Measurements from ENCODE around the gene UGT1A4. TPM values are rescaled to one million over a fixed set of nuclear protein-coding genes. Genes with fewer than 3 reads are reported as not detected.

The UGT1A4 gene
- total RNA-seq, 4 donors from 2014 or later, result 7.5 to 12.9 (median 12.3) TPM; not detected in 1

DNA sequence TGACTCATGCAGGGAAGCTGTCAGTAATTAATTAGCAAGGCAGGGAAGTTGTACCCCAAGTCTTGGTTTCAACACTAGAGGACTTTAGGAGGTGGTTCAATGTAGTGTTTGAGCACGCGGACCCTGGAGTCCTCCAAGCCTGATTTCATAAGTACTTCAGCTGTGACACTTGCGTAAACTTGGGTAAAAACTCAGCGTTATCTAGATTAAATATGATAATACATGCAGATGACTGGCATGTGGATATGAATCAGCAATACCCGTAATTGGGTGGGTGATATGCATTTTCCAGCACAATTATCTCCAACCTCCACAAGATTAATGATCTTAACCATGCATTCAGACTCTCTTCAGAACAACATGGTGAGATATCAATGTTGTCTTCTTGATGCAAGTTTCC, 31.6 kb upstream of the UGT1A4 start:
- H3K4me1 ChIP-seq, result peaks cover 0 to 22% (median 0%) of the 10 kb centered on the region in 4 donors
- no peaks in the 10 kb centered on the region for H3K36me3 ChIP-seq
- H3K27ac ChIP-seq, result no peak overlapping the region
- no peak for TF ChIP-seq POLR2A (IDR thresholded peaks at IDR 0.05)
- TF ChIP-seq, protein P1, sequence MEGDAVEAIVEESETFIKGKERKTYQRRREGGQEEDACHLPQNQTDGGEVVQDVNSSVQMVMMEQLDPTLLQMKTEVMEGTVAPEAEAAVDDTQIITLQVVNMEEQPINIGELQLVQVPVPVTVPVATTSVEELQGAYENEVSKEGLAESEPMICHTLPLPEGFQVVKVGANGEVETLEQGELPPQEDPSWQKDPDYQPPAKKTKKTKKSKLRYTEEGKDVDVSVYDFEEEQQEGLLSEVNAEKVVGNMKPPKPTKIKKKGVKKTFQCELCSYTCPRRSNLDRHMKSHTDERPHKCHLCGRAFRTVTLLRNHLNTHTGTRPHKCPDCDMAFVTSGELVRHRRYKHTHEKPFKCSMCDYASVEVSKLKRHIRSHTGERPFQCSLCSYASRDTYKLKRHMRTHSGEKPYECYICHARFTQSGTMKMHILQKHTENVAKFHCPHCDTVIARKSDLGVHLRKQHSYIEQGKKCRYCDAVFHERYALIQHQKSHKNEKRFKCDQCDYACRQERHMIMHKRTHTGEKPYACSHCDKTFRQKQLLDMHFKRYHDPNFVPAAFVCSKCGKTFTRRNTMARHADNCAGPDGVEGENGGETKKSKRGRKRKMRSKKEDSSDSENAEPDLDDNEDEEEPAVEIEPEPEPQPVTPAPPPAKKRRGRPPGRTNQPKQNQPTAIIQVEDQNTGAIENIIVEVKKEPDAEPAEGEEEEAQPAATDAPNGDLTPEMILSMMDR (IDR thresholded peaks at IDR 0.05), result no peak
- no peak for DNase-seq
- H3K4me3 ChIP-seq, result no peak overlapping the region
- H3K27me3 ChIP-seq, result no peaks in the 10 kb centered on the region
- H3K9me3 ChIP-seq, result no peaks in the 10 kb centered on the region

DNA sequence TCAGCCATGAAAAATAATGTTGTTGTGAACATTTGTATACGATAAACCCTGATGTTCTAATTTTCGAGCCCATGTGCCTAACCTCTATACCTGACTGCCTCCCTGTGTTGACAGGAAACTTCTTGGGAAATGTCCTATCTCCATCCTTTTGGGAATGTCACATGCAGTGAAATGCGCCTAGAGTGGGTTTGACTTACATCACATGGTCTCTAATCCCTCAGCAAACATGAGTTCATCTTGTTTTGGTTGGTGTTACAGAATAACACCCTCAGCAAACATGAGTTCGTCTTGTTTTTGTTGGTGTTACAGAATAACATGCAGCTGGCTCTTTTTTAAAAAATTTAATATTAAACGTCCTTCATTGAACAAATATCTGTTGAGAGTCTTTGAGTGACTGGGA, 30.2 kb upstream of the UGT1A4 start:
- DNase-seq, result no peak
- no peaks in the 10 kb centered on the region for H3K36me3 ChIP-seq
- TF ChIP-seq POLR2A (IDR thresholded peaks at IDR 0.05), result no peak
- TF ChIP-seq, protein P1 (IDR thresholded peaks at IDR 0.05), result no peak
- H3K4me3 ChIP-seq, result no peak overlapping the region
- no peak overlapping the region for H3K27ac ChIP-seq
- no peaks in the 10 kb centered on the region for H3K9me3 ChIP-seq
- no peaks in the 10 kb centered on the region for H3K27me3 ChIP-seq
- H3K4me1 ChIP-seq, result peaks cover 0 to 27% (median 0%) of the 10 kb centered on the region in 4 donors

DNA sequence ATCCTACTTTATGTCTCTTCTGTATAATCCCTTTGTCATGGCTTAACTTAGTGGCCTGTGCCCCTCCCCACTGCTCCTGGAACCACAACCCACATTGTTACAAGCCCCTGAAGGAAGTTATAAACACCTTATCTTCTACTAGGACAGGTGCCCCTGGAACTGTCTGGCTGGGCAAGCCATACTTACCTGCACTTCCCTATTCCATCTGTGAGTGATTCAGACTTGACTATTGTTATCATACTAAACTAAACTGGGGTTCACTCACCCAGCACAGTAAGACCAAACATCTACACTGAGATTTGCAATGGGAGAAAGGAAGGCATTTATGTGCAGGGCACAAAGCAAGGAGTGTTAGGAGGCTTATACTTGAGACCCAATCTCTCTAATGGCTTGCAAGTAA, 29.5 kb upstream of the UGT1A4 start:
- no peak for DNase-seq
- no peak overlapping the region for H3K27ac ChIP-seq

DNA sequence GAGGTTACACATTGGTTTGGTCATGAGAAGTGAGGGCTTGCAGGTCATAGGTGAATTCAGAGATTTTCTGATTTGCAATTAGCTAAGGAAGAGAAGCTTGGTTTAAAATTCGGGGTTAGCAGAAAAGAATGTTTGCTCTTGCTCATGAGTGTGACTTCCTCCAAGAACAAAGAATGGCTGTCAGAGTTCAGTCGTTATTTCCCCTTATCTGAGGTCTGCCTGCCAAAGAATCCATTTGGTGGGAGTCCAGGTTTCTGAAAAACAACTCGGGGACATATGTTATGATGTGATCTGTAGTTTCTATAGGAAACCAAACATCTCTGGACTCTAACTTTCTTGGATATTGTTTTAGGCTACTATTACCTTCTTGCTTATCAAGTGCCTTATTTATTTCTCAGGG, 29.0 kb upstream of the UGT1A4 start:
- Histone ChIP-seq H3K4me3 (no peak overlapping the region), H3K4me1 (peaks cover 0 to 35% (median 0%) of the 10 kb centered on the region in 4 donors), H3K27ac (no peak overlapping the region), H3K9me3 (no peaks in the 10 kb centered on the region), H3K36me3 (no peaks in the 10 kb centered on the region), H3K27me3 (no peaks in the 10 kb centered on the region)
- DNase-seq, result no peak
- no peak for TF ChIP-seq POLR2A (IDR thresholded peaks at IDR 0.05)
- TF ChIP-seq, protein P1 (IDR thresholded peaks at IDR 0.05), result no peak

More for the DNA sequence above, 29.5 kb upstream of the UGT1A4 start:
- no peaks in the 10 kb centered on the region for H3K36me3 ChIP-seq
- H3K27me3 ChIP-seq, result no peaks in the 10 kb centered on the region
- no peak overlapping the region for H3K4me3 ChIP-seq
- H3K4me1 ChIP-seq, result peaks cover 0 to 34% (median 0%) of the 10 kb centered on the region in 4 donors
- H3K9me3 ChIP-seq, result no peaks in the 10 kb centered on the region
- TF ChIP-seq, protein P1 (IDR thresholded peaks at IDR 0.05), result no peak
- no peak for TF ChIP-seq POLR2A (IDR thresholded peaks at IDR 0.05)

DNA sequence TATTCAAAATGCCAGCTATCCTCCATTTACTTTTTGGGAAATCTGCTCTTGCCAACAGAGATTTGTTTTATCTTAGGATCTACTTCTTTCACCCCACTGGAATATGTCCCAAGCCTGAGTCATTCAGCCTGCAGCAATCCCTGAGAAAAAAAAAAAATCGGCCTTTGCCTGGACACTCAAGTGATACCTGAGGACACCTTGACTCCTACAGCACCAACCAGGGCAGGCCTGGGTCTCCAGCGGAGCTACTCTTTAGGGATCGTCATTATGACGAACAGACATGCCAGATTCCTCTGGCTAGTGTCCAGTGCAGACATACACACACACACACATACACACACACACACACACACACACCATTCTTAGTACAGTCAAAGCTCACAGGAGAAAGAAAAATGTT, 28.1 kb upstream of the UGT1A4 start:
- Histone ChIP-seq H3K4me3 (no peak overlapping the region), H3K4me1 (peaks cover 0 to 31% (median 0%) of the 10 kb centered on the region in 4 donors), H3K27ac (no peak overlapping the region), H3K27me3 (no peaks in the 10 kb centered on the region), H3K9me3 (no peaks in the 10 kb centered on the region), H3K36me3 (no peaks in the 10 kb centered on the region)
- DNase-seq, result no peak
- TF ChIP-seq, protein P1 (IDR thresholded peaks at IDR 0.05), result no peak
- no peak for TF ChIP-seq POLR2A (IDR thresholded peaks at IDR 0.05)

All from Peyer's patch (tissue), 4 donors.